HG03575 (cell line): ENCODE measurements around the gene APOBEC3G.
"Not testable (repeated sequence)": the region's sequence is repeated elsewhere in the genome, so short reads cannot be mapped to it uniquely, and the experiment has no call there.

Experiments used
- ATAC-seq: cut with Tn5 transposase; IDR thresholded peaks from one replicate; pipeline ENCODE4 v1.9.1; 2021; ENCODE audit not compliant: unreplicated experiment, insufficient number of reproducible peaks, low FRiP score; ENCODE audit errors: extremely low read depth

APOBEC3G gene

GRCh38 chr22:39063904-39064303 is 13.2 kb upstream of the APOBEC3G start:
- not testable (repeated sequence) for ATAC-seq

GRCh38 chr22:39066442-39067276 is 10.4 kb upstream of the APOBEC3G start:
- ATAC-seq, result not testable (repeated sequence)

- no peak for ATAC-seq
Measured at GRCh38 chr22:39068033-39068785, 8.9 kb upstream of the APOBEC3G start.

- ATAC-seq, result no peak
Measured at GRCh38 chr22:39070186-39070585, 6.9 kb upstream of the APOBEC3G start.

- ATAC-seq, result not testable (repeated sequence)
Measured at GRCh38 chr22:39072581-39072981, 4.5 kb upstream of the APOBEC3G start.

GRCh38 chr22:39073981-39074380 is 3.1 kb upstream of the APOBEC3G start:
- ATAC-seq, result no peak

- not testable (repeated sequence) for ATAC-seq
Measured at GRCh38 chr22:39076155-39077025, 685 bp upstream of the APOBEC3G start.

- ATAC-seq, result not testable (repeated sequence)
Measured at GRCh38 chr22:39077912-39078311, 837 bp downstream of the APOBEC3G start.

- no peak for ATAC-seq
Measured at GRCh38 chr22:39078329-39078728, 1.3 kb downstream of the APOBEC3G start.

GRCh38 chr22:39079054-39079637 is 2.1 kb downstream of the APOBEC3G start:
- ATAC-seq, result not testable (repeated sequence)

GRCh38 chr22:39080052-39080762 is 3.1 kb downstream of the APOBEC3G start:
- no peak for ATAC-seq

- no peak for ATAC-seq
Measured at GRCh38 chr22:39081016-39081415, 3.9 kb downstream of the APOBEC3G start.

- ATAC-seq, result no peak
Measured at GRCh38 chr22:39081598-39081997, 4.5 kb downstream of the APOBEC3G start.

- no peak for ATAC-seq
Measured at GRCh38 chr22:39083212-39084165, 6.4 kb downstream of the APOBEC3G start.

- ATAC-seq, result no peak
Measured at GRCh38 chr22:39084666-39085065, 7.6 kb downstream of the APOBEC3G start.

- no peak for ATAC-seq
Measured at GRCh38 chr22:39087098-39087497, 10.0 kb downstream of the APOBEC3G start.
